Caco-2 (cell line): ENCODE data around the gene GNAO1. TPM values are rescaled to one million over a fixed set of nuclear protein-coding genes. Genes with fewer than 3 reads are reported as not detected.

Source experiments
- BruUV-seq: library from RNA; stranded (reverse); fragments of 400-500 nt; replicated peaks from 2 replicates; lab custom pipeline; 2021; lab: Mats Ljungman, UMichigan
- CTCF ChIA-PET: fragments of 300-600 bp; sonication (Branson Sonifier 250); formaldehyde crosslinking; loops from one replicate; lab custom pipeline; 2022; ENCODE audit warnings: antibody characterized with exemption; lab: Charles Lee
- POLR2A ChIA-PET: fragments of 300-600 bp; sonication (Branson Sonifier 250); formaldehyde crosslinking; loops from one replicate; lab custom pipeline; 2022; ENCODE audit warnings: antibody characterized with exemption; lab: Charles Lee
- DNase-seq, 2 experiments: peaks; one replicate each; pipeline versions ENCODE4 v3.0.0 to v3.0.0-alpha.2; 2020 to 2022
- H3K27me3 ChIP-seq: replicated peaks from 2 replicates; pipeline ENCODE4 v1.6.0; 2011; ENCODE audit warnings: low read length; ENCODE audit not compliant: control insufficient read depth, insufficient read depth
- H3K36me3 ChIP-seq: 2 replicates; pipeline ENCODE4 v1.5.1; 2011; ENCODE audit warnings: low read length; ENCODE audit not compliant: control insufficient read depth, insufficient read depth
- H3K4me1 ChIP-seq: fragments of 250-450 bp; sonication (Bioruptor Pico); 2 replicates; pipeline ENCODE4 v1.5.1; 2020; ENCODE audit warnings: mild to moderate bottlenecking
- H3K4me3 ChIP-seq: 2 replicates; pipeline ENCODE4 v1.5.1; 2011; ENCODE audit warnings: low read depth, mild to moderate bottlenecking, control low read depth, low read length
- H3K9me3 ChIP-seq: fragments of 250-450 bp; sonication (Bioruptor Pico); 2 replicates; pipeline ENCODE4 v1.5.1; 2020; ENCODE audit warnings: mild to moderate bottlenecking, moderate library complexity
- H3K27ac Mint-ChIP-seq: one replicate; pipeline ENCODE4 v1.8.0; 2022; ENCODE audit warnings: mixed read lengths; ENCODE audit not compliant: unreplicated experiment
- H3K27me3 Mint-ChIP-seq: one replicate; pipeline ENCODE4 v1.8.0; 2022; ENCODE audit warnings: mixed read lengths; ENCODE audit not compliant: insufficient read depth, unreplicated experiment
- H3K36me3 Mint-ChIP-seq: one replicate; pipeline ENCODE4 v1.8.0; 2022; ENCODE audit warnings: mild to moderate bottlenecking, mixed read lengths; ENCODE audit not compliant: insufficient read depth, unreplicated experiment
- H3K4me1 Mint-ChIP-seq: one replicate; pipeline ENCODE4 v1.8.0; 2022; ENCODE audit warnings: low read depth, mixed read lengths; ENCODE audit not compliant: unreplicated experiment
- H3K4me3 Mint-ChIP-seq: one replicate; pipeline ENCODE4 v1.8.0; 2022; ENCODE audit warnings: mild to moderate bottlenecking, moderate library complexity, mixed read lengths; ENCODE audit not compliant: unreplicated experiment
- H3K9me3 Mint-ChIP-seq: one replicate; pipeline ENCODE4 v1.8.0; 2022; ENCODE audit warnings: mixed read lengths; ENCODE audit not compliant: unreplicated experiment
- CTCF ChIP-seq, 2 experiments: fragments of 200-600 bp in 1 of 2; IDR thresholded peaks; 1 replicate in 1 of 2; 2 replicates in 1 of 2; pipeline versions ENCODE4 v1.5.1 to v1.8.0; 2011 to 2022; ENCODE audit warnings: antibody characterized with exemption in 1 of 2, control low read depth in 1 of 2, inconsistent platforms in 1 of 2, low read depth in 1 of 2, low read length in 1 of 2, mild to moderate bottlenecking in 1 of 2, moderate library complexity in 1 of 2; ENCODE audit not compliant: insufficient read depth in 1 of 2, severe bottlenecking in 1 of 2, unreplicated experiment in 1 of 2
- intact Hi-C: fragments of 100-400 bp; cut with micrococcal nuclease; formaldehyde crosslinking; loops from one replicate; pipeline ENCODE4 v1.10.0; 2022; ENCODE audit not compliant: unreplicated experiment
- total RNA-seq: library from RNA; stranded (reverse); gene quantifications from 2 replicates; pipeline ENCODE4 v1.2.3, GENCODE V29; 2022

GNAO1 gene
- total RNA-seq, 1 experiment from 2014 or later, result 3.2 TPM

- no peak overlapping the region for H3K4me3 Mint-ChIP-seq
- H3K36me3 Mint-ChIP-seq, result peaks cover 6% of the 10 kb centered on the region
- H3K4me3 ChIP-seq, result no peak overlapping the region
- H3K9me3 ChIP-seq, result no peaks in the 10 kb centered on the region
- no peaks in the 10 kb centered on the region; the same call in 1 of the 2 replicates for H3K27me3 ChIP-seq
- H3K27ac Mint-ChIP-seq, result no peak overlapping the region
- TF ChIP-seq CTCF (IDR thresholded peaks at IDR 0.05; ENCODE audit: insufficient read depth in 1 of 2, low read depth in 1 of 2, low read length in 1 of 2, severe bottlenecking in 1 of 2, unreplicated experiment in 1 of 2), result no peak
- H3K4me1 ChIP-seq, result peaks cover 9% of the 10 kb centered on the region
- ChIA-PET CTCF (interaction anchor here (1.9 kb wide), 2 partner anchors 37 to 245 kb away, joined by 6 to 13 read pairs; no protein-coding TSS in a partner anchor), POLR2A (no interaction called here)
- intact Hi-C loops, result no loop called here
- no peaks in the 10 kb centered on the region for H3K27me3 Mint-ChIP-seq
- H3K4me1 Mint-ChIP-seq, result peaks cover 8% of the 10 kb centered on the region
- DNase-seq, result no peak
- BruUV-seq, result no TSS peak
- H3K36me3 ChIP-seq, result no peaks in the 10 kb centered on the region
- H3K9me3 Mint-ChIP-seq, result no peaks in the 10 kb centered on the region
These were observed 163.9 kb downstream of the GNAO1 start for GRCh38 chr16:56355221-56355620.

GRCh38 chr16:56355786-56356275, 164.5 kb downstream of the GNAO1 start:
- Mint-ChIP-seq H3K36me3 (peaks cover 6% of the 10 kb centered on the region), H3K27ac (peak overlapping the region; percentile 43), H3K4me3 (peak overlapping the region; percentile 87), H3K27me3 (no peaks in the 10 kb centered on the region), H3K9me3 (no peaks in the 10 kb centered on the region), H3K4me1 (peaks cover 8% of the 10 kb centered on the region)
- Histone ChIP-seq H3K9me3 (no peaks in the 10 kb centered on the region), H3K4me3 (no peak overlapping the region), H3K4me1 (peaks cover 9% of the 10 kb centered on the region), H3K27me3 (no peaks in the 10 kb centered on the region; the same call in 1 of the 2 replicates), H3K36me3 (no peaks in the 10 kb centered on the region)
- ChIA-PET POLR2A (no interaction called here), CTCF (interaction anchor here (0.6 to 2.3 kb wide), 14 partner anchors 11 to 346 kb away, joined by 3 to 61 read pairs (median 6); partner anchors contain the start of gene MT1F)
- intact Hi-C loops, result loop anchor here (1.0 kb wide), 1 partner anchor 24 kb away; no protein-coding TSS in a partner anchor
- no peak for TF ChIP-seq CTCF (IDR thresholded peaks at IDR 0.05; ENCODE audit: insufficient read depth in 1 of 2, low read depth in 1 of 2, low read length in 1 of 2, severe bottlenecking in 1 of 2, unreplicated experiment in 1 of 2)
- BruUV-seq, result no TSS peak
- peak in 1 of 2 experiments; percentile 32 for DNase-seq

GRCh38 chr16:56356276-56357240, 165.3 kb downstream of the GNAO1 start:
- H3K36me3 ChIP-seq, result no peaks in the 10 kb centered on the region
- H3K4me1 Mint-ChIP-seq, result peaks cover 8% of the 10 kb centered on the region
- H3K4me3 ChIP-seq, result peak overlapping the region; percentile 37
- peak; percentile 89 to 91 for DNase-seq
- H3K4me1 ChIP-seq, result peaks cover 9% of the 10 kb centered on the region
- H3K4me3 Mint-ChIP-seq, result peak overlapping the region; percentile 87
- no peaks in the 10 kb centered on the region for H3K27me3 Mint-ChIP-seq
- no peaks in the 10 kb centered on the region for H3K27me3 ChIP-seq
- H3K27ac Mint-ChIP-seq, result peak overlapping the region; percentile 43
- intact Hi-C loops, result loop anchor here (1.0 kb wide), 1 partner anchor 24 kb away; no protein-coding TSS in a partner anchor
- no peaks in the 10 kb centered on the region for H3K9me3 ChIP-seq
- peak; percentile 89 to 99 for TF ChIP-seq CTCF (IDR thresholded peaks at IDR 0.05; ENCODE audit: insufficient read depth in 1 of 2, low read depth in 1 of 2, low read length in 1 of 2, severe bottlenecking in 1 of 2, unreplicated experiment in 1 of 2)
- H3K9me3 Mint-ChIP-seq, result no peaks in the 10 kb centered on the region
- no TSS peak for BruUV-seq
- CTCF ChIA-PET, result interaction anchor here (0.5 to 2.3 kb wide), 22 partner anchors 8 to 514 kb away, joined by 3 to 61 read pairs (median 5); partner anchors contain the start of genes MT1F, NUDT21 and OGFOD1
- POLR2A ChIA-PET, result interaction anchor here (0.6 kb wide), 1 partner anchor 91 kb away, joined by 3 read pairs; no protein-coding TSS in a partner anchor
- peaks cover 6% of the 10 kb centered on the region for H3K36me3 Mint-ChIP-seq
